Cardiac muscle cell (in vitro differentiated cells and primary cell): ENCODE measurements around the gene PLEKHA1. TPM values are rescaled to one million over a fixed set of nuclear protein-coding genes. Genes with fewer than 3 reads are reported as not detected.

Source experiments
- DNase-seq, 2 donors: peaks; one replicate each; pipeline versions ENCODE4 v3.0.0 to v3.0.0-alpha.2; 2010 to 2017; ENCODE audit warnings: low read depth in 1 of 2, low spot score in 1 of 2
- H3K27ac ChIP-seq: fragments of 200-600 bp; sonication (generic); 2 replicates; pipeline ENCODE4 v1.5.1; 2016
- H3K27me3 ChIP-seq: fragments of 200-600 bp; sonication (generic); 2 replicates; pipeline ENCODE4 v1.6.0; 2016; ENCODE audit warnings: control low read depth
- H3K36me3 ChIP-seq: fragments of 200-600 bp; sonication (generic); 2 replicates; pipeline ENCODE4 v1.5.1; 2016; ENCODE audit warnings: control low read depth
- H3K4me1 ChIP-seq: fragments of 200-600 bp; sonication (generic); 2 replicates; pipeline ENCODE4 v1.8.1; 2017; ENCODE audit warnings: low read depth, mild to moderate bottlenecking, mixed run types
- H3K4me3 ChIP-seq: fragments of 200-600 bp; sonication (generic); 2 replicates; pipeline ENCODE4 v1.5.1; 2016; ENCODE audit warnings: mild to moderate bottlenecking
- H3K9me3 ChIP-seq: fragments of 200-600 bp; sonication (generic); 2 replicates; pipeline ENCODE4 v1.5.1; 2017; ENCODE audit warnings: low read depth, mild to moderate bottlenecking, control low read depth
- CTCF ChIP-seq: IDR thresholded peaks from 2 replicates; pipeline ENCODE4 v1.5.1; 2012; ENCODE audit warnings: low read depth, mild to moderate bottlenecking, low read length
- polyA plus RNA-seq: library from polyadenylated mRNA; unstranded; fragments of >200 nt; fragmentation: Nextera tagmentation; extraction: Ambion mirVana; gene quantifications from 2 replicates; pipeline ENCODE4 v1.2.1, GENCODE V29; 2016
- total RNA-seq: library from RNA; depleted of rRNA; stranded (reverse); fragments of >200 nt; gene quantifications from 2 replicates; pipeline ENCODE4 v1.2.3, GENCODE V29; 2016

PLEKHA1 gene
- total and polyA plus RNA-seq, 2 experiments from 2014 or later: 26.5 to 44.8 TPM

DNA sequence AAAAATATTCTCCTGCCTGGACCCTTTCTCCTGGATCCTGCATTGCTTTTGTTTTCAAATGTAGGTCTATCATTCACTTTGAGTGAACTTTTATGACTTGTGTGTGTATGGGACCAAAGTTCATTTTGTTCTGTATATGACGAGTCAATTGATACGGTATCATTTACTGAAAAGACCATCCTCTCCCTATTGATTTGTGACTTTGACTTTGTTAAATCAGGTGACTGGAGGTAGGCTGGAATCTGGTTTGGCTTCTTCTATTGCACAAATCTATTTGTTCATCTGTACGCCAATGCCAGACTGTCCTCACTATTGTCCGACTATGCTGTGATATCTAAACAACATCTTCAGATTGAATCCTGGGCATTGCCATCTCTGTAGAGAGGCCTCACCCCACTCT lies 74.6 kb downstream of the PLEKHA1 start:
- no peak overlapping the region for H3K27ac ChIP-seq
- H3K4me1 ChIP-seq: no peaks in the 10 kb centered on the region
- no peaks in the 10 kb centered on the region for H3K27me3 ChIP-seq
- H3K4me3 ChIP-seq: no peak overlapping the region
- no peaks in the 10 kb centered on the region for H3K36me3 ChIP-seq
- DNase-seq: no peak
- no peaks in the 10 kb centered on the region for H3K9me3 ChIP-seq
- no peak for TF ChIP-seq CTCF

GRCh38 chr10:122450353-122450990 lies 76.0 kb downstream of the PLEKHA1 start:
- Histone ChIP-seq H3K9me3 (no peaks in the 10 kb centered on the region), H3K27ac (no peak overlapping the region), H3K27me3 (no peaks in the 10 kb centered on the region)

GRCh38 chr10:122454071-122454470 lies 79.6 kb downstream of the PLEKHA1 start:
- Histone ChIP-seq H3K36me3 (no peaks in the 10 kb centered on the region), H3K27me3 (no peaks in the 10 kb centered on the region), H3K9me3 (no peaks in the 10 kb centered on the region), H3K27ac (no peak overlapping the region), H3K4me1 (peaks cover 5% of the 10 kb centered on the region), H3K4me3 (no peak overlapping the region)
- no peak for TF ChIP-seq CTCF
- DNase-seq: no peak

More at GRCh38 chr10:122450353-122450990, 76.0 kb downstream of the PLEKHA1 start:
- DNase-seq: no peak
- Histone ChIP-seq H3K36me3 (no peaks in the 10 kb centered on the region), H3K4me3 (no peak overlapping the region), H3K4me1 (no peaks in the 10 kb centered on the region)
- TF ChIP-seq CTCF: no peak

DNA sequence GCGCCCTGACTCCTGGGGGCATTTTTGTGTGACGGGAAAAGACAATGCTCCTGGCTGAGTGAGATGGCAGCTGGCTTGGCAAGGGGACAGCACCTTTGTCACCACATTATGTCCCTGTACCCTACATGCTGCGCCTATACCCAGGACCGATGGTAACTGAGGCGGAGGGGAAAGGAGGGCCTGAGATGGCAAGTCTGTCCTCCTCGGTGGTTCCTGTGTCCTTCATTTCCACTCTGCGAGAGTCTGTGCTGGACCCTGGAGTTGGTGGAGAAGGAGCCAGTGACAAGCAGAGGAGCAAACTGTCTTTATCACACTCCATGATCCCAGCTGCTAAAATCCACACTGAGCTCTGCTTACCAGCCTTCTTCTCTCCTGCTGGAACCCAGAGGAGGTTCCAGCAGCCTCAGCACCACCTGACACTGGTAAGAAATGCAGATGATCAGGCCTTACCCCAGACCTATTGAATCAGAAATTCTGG lies 80.1 kb downstream of the PLEKHA1 start, which contains the start of gene ARMS2:
ARMS2 (plus strand) TSS at position 51 of the 478 bp plus-strand sequence; CDS start at position 126, 75 bp downstream.
- Histone ChIP-seq H3K27ac (no peak within 1 kb of the TSS), H3K36me3 (no peaks in the 10 kb centered on the region), H3K4me1 (peaks cover 5% of the 10 kb centered on the region), H3K9me3 (no peaks in the 10 kb centered on the region), H3K27me3 (no peaks in the 10 kb centered on the region), H3K4me3 (no peak within 1 kb of the TSS)
- DNase-seq: no peak
- TF ChIP-seq CTCF: no peak

DNA sequence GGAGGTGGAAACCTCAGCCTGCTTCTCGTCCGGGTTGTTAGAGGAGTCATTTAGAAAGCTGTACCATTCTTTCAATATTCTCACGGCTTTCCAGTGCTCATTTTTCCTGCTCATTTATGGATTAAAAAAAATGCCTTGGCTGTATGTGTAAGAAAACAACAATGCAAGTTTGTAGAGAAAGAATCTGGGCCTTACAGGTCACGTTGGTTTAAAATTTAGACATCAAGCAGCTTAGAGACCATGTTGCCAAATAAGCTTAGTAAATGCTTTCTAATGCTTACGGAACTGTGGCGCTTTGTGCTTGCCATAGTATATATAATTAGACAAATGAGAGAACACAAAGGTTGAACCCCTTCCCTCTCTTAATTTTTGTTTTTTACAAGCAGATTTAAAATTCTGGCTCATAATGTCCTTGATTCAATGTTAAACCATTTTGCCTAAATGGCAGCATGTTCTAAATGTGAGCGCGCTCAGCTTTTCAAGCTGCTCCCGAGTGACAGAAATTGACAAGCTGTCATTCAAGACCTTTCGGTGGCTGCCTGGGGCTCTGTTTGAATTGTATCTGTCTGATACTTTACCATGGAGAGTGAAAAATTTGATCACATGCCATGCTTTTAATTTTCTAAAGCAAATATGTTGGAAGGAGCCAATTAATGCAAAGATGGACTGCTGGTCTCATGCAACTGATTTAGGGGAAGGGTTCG lies 81.0 kb downstream of the PLEKHA1 start:
- peaks cover 5% of the 10 kb centered on the region for H3K4me1 ChIP-seq
- TF ChIP-seq CTCF: no peak
- no peak overlapping the region for H3K4me3 ChIP-seq
- H3K27me3 ChIP-seq: no peaks in the 10 kb centered on the region
- no peaks in the 10 kb centered on the region for H3K36me3 ChIP-seq
- no peaks in the 10 kb centered on the region for H3K9me3 ChIP-seq
- no peak overlapping the region for H3K27ac ChIP-seq
- DNase-seq: no peak
